HS-27A (cell line): ENCODE results near the gene MAGI2.
"Not testable (repeated sequence)": the region's sequence is repeated elsewhere in the genome, so short reads cannot be mapped to it uniquely, and the experiment has no call there.

ENCODE experiments used
- DNase-seq: peaks from one replicate; pipeline ENCODE4 v3.0.0-alpha.2; 2012; ENCODE audit warnings: low read depth, missing footprints

The MAGI2 gene

GRCh38 chr7:78543976-78544375 is 909.5 kb downstream of the MAGI2 start:
- DNase-seq: no peak

- no peak for DNase-seq
Measured at GRCh38 chr7:78542981-78543380, 910.5 kb downstream of the MAGI2 start.

GRCh38 chr7:78542541-78542940 is 910.9 kb downstream of the MAGI2 start:
- DNase-seq: no peak

GRCh38 chr7:78539825-78540224 is 913.6 kb downstream of the MAGI2 start:
- no peak for DNase-seq

GRCh38 chr7:78535655-78536054 is 917.8 kb downstream of the MAGI2 start:
- DNase-seq: no peak

- peak; percentile 45 for DNase-seq
Measured at GRCh38 chr7:78530351-78530750, 923.1 kb downstream of the MAGI2 start.

- DNase-seq: peak; percentile 31
Measured at GRCh38 chr7:78529392-78529791, 924.1 kb downstream of the MAGI2 start.

GRCh38 chr7:78528964-78529363 is 924.5 kb downstream of the MAGI2 start:
- DNase-seq: peak; percentile 23

- DNase-seq: no peak
Measured at GRCh38 chr7:78523930-78524329, 929.5 kb downstream of the MAGI2 start.

GRCh38 chr7:78521961-78522360 is 931.5 kb downstream of the MAGI2 start:
- DNase-seq: no peak

- no peak for DNase-seq
Measured at GRCh38 chr7:78516450-78516849, 937.0 kb downstream of the MAGI2 start.

- DNase-seq: no peak
Measured at GRCh38 chr7:78514634-78515033, 938.8 kb downstream of the MAGI2 start.

- peak; percentile 4 for DNase-seq
Measured at GRCh38 chr7:78510580-78511188, 942.8 kb downstream of the MAGI2 start.

- not testable (repeated sequence) for DNase-seq
Measured at GRCh38 chr7:78503301-78503700, 950.2 kb downstream of the MAGI2 start.

- no peak for DNase-seq
Measured at GRCh38 chr7:78501064-78501463, 952.4 kb downstream of the MAGI2 start.

- DNase-seq: no peak
Measured at GRCh38 chr7:78499971-78500370, 953.5 kb downstream of the MAGI2 start.

GRCh38 chr7:78499283-78499682 is 954.2 kb downstream of the MAGI2 start:
- peak; percentile 5 for DNase-seq

- no peak for DNase-seq
Measured at GRCh38 chr7:78497728-78498427, 955.6 kb downstream of the MAGI2 start.

GRCh38 chr7:78496096-78496630 is 957.3 kb downstream of the MAGI2 start:
- no peak for DNase-seq

GRCh38 chr7:78493401-78493800 is 960.1 kb downstream of the MAGI2 start:
- DNase-seq: no peak

GRCh38 chr7:78492146-78492545 is 961.3 kb downstream of the MAGI2 start:
- no peak for DNase-seq

- DNase-seq: no peak
Measured at GRCh38 chr7:78490524-78490923, 962.9 kb downstream of the MAGI2 start.

- DNase-seq: no peak
Measured at GRCh38 chr7:78489476-78490240, 963.8 kb downstream of the MAGI2 start.
